Putamen (tissue), 1 donor: ENCODE measurements around the gene PHOX2B.
"Not testable (repeated sequence)": the region's sequence is repeated elsewhere in the genome, so short reads cannot be mapped to it uniquely, and the experiment has no call there.

Source experiments
- DNase-seq: peaks from one replicate; pipeline ENCODE4 v3.0.0-alpha.2; 2016; ENCODE audit warnings: low spot score

PHOX2B gene

GRCh38 chr4:41748074-41748570, 403 bp downstream of the PHOX2B start:
- no peak for DNase-seq

GRCh38 chr4:41747230-41748055, 1.1 kb downstream of the PHOX2B start:
- DNase-seq = no peak

GRCh38 chr4:41746440-41747229, 1.9 kb downstream of the PHOX2B start:
- no peak for DNase-seq

GRCh38 chr4:41746025-41746439, 2.5 kb downstream of the PHOX2B start:
- DNase-seq = no peak

GRCh38 chr4:41745292-41746024, 3.1 kb downstream of the PHOX2B start:
- no peak for DNase-seq

GRCh38 chr4:41744572-41745291, 3.8 kb downstream of the PHOX2B start:
- DNase-seq = no peak

GRCh38 chr4:41741354-41741753, 7.2 kb downstream of the PHOX2B start:
- no peak for DNase-seq

- not testable (repeated sequence) for DNase-seq
Measured at GRCh38 chr4:41737491-41737890, 11.0 kb downstream of the PHOX2B start.

- DNase-seq = no peak
Measured at GRCh38 chr4:41734371-41734770, 14.2 kb downstream of the PHOX2B start.

- no peak for DNase-seq
Measured at GRCh38 chr4:41731569-41732126, 16.9 kb downstream of the PHOX2B start.

- DNase-seq = no peak
Measured at GRCh38 chr4:41728573-41728913, 20.0 kb downstream of the PHOX2B start.

GRCh38 chr4:41727861-41728572, 20.5 kb downstream of the PHOX2B start:
- DNase-seq = no peak

- no peak for DNase-seq
Measured at GRCh38 chr4:41725254-41725653, 23.3 kb downstream of the PHOX2B start.

- no peak for DNase-seq
Measured at GRCh38 chr4:41723286-41723685, 25.2 kb downstream of the PHOX2B start.

- no peak for DNase-seq
Measured at GRCh38 chr4:41722181-41722580, 26.3 kb downstream of the PHOX2B start.

- no peak for DNase-seq
Measured at GRCh38 chr4:41719417-41719816, 29.1 kb downstream of the PHOX2B start.

GRCh38 chr4:41718907-41719306, 29.6 kb downstream of the PHOX2B start:
- DNase-seq = no peak

GRCh38 chr4:41715155-41715554, 33.4 kb downstream of the PHOX2B start:
- DNase-seq = no peak

- DNase-seq = no peak
Measured at GRCh38 chr4:41714364-41715000, 34.0 kb downstream of the PHOX2B start.

GRCh38 chr4:41713768-41714167, 34.8 kb downstream of the PHOX2B start:
- DNase-seq = no peak
